Stimulated activated naive CD4-positive, alpha-beta T cell treated with Interleukin-2 at 50 U/mL for 16 hours (primary cell): ENCODE results near the gene ALDH1L2.
"Not testable (repeated sequence)": the region's sequence is repeated elsewhere in the genome, so short reads cannot be mapped to it uniquely, and the experiment has no call there.

Experiments used
- DNase-seq: peaks from one replicate; lab custom pipeline; 2025; lab: John Stamatoyannopoulos, UW

The ALDH1L2 gene

GRCh38 chr12:104985206-104985605 is 99.1 kb downstream of the ALDH1L2 start:
- DNase-seq: no peak

GRCh38 chr12:104977688-104978087 is 106.6 kb downstream of the ALDH1L2 start:
- DNase-seq: not testable (repeated sequence)

- DNase-seq: no peak
Measured at GRCh38 chr12:104976703-104977102, 107.6 kb downstream of the ALDH1L2 start.

GRCh38 chr12:104975587-104976343 is 108.5 kb downstream of the ALDH1L2 start:
- DNase-seq: no peak

GRCh38 chr12:104974626-104975290 is 109.5 kb downstream of the ALDH1L2 start:
- no peak for DNase-seq

- no peak for DNase-seq
Measured at GRCh38 chr12:104973250-104973649, 111.0 kb downstream of the ALDH1L2 start.

- no peak for DNase-seq
Measured at GRCh38 chr12:104971306-104971705, 113.0 kb downstream of the ALDH1L2 start.
